Spleen (tissue), 11 donors: Measurements from ENCODE around the gene LMBR1. TPM values are rescaled to one million over a fixed set of nuclear protein-coding genes. Genes with fewer than 3 reads are reported as not detected.
"Not testable (repeated sequence)": the region's sequence is repeated elsewhere in the genome, so short reads cannot be mapped to it uniquely, and the experiment has no call there.

Experiments
- DNase-seq: peaks from one replicate; pipeline ENCODE4 v3.0.0-alpha.2; 2020
- H3K27ac ChIP-seq, 8 donors: fragments of 200-600 bp; sonication (generic) in 7 of 8; 1 replicate in 4 of 8; 2 replicates in 4 of 8; pipeline versions ENCODE4 v1.5.0 to v1.8.0; 2016 to 2021; ENCODE audit warnings: inconsistent platforms in 4 of 8, mild to moderate bottlenecking in 4 of 8, moderate library complexity in 1 of 8
- H3K27me3 ChIP-seq, 7 donors: fragments of 200-600 bp; sonication (generic) in 6 of 7; replicated peaks in 1 of 7; 1 replicate in 4 of 7; 2 replicates in 3 of 7; pipeline versions ENCODE4 v1.5.0 to v1.8.0; 2016 to 2021; ENCODE audit warnings: inconsistent platforms in 3 of 7, mild to moderate bottlenecking in 1 of 7
- H3K36me3 ChIP-seq, 6 donors: fragments of 200-600 bp; sonication (generic) in 5 of 6; 1 replicate in 4 of 6; 2 replicates in 2 of 6; pipeline versions ENCODE4 v1.5.0 to v1.8.0; 2016 to 2021; ENCODE audit warnings: inconsistent platforms in 2 of 6
- H3K4me1 ChIP-seq, 6 donors: fragments of 200-600 bp; sonication (generic) in 5 of 6; 1 replicate in 3 of 6; 2 replicates in 3 of 6; pipeline versions ENCODE4 v1.5.0 to v1.8.0; 2016 to 2021; ENCODE audit warnings: inconsistent platforms in 3 of 6
- H3K4me3 ChIP-seq, 8 donors: fragments of 200-600 bp; sonication (generic) in 7 of 8; 1 replicate in 4 of 8; 2 replicates in 4 of 8; pipeline versions ENCODE4 v1.5.0 to v1.8.0; 2016 to 2021; ENCODE audit warnings: inconsistent platforms in 4 of 8, mild to moderate bottlenecking in 4 of 8, moderate library complexity in 2 of 8
- H3K9me3 ChIP-seq, 8 donors: fragments of 200-600 bp; sonication (generic) in 7 of 8; 1 replicate in 4 of 8; 2 replicates in 4 of 8; pipeline versions ENCODE4 v1.5.0 to v1.8.0; 2016 to 2021; ENCODE audit warnings: inconsistent platforms in 4 of 8
- CTCF ChIP-seq, 11 experiments: fragments of 200-600 bp in 7 of 11; fragments of 450-650 bp in 4 of 11; sonication (generic) in 4 of 11; IDR thresholded peaks in 8 of 11; conservative IDR thresholded peaks in 3 of 11; 1 replicate in 7 of 11; 2 replicates in 4 of 11; pipeline versions ENCODE4 v1.4.0 to v1.8.0; 2016 to 2021; ENCODE audit warnings: antibody characterized with exemption in 11 of 11, inconsistent platforms in 4 of 11, mild to moderate bottlenecking in 1 of 11
- POLR2A ChIP-seq, 3 donors: fragments of 450-650 bp; IDR thresholded peaks; one replicate each; pipeline ENCODE4 v1.5.1; 2017; ENCODE audit warnings: antibody characterized with exemption in 3 of 3, mild to moderate bottlenecking in 1 of 3
- POLR2AphosphoS5 ChIP-seq, 3 donors: sonication (generic); formaldehyde crosslinking; IDR thresholded peaks; one replicate each; pipeline ENCODE4 v1.5.1; 2017; ENCODE audit warnings: antibody characterized with exemption in 3 of 3
- WGBS, 5 donors: extraction: QIAGEN DNeasy Blood & Tissue Kit in 3 of 5; methylation state at CpG; one replicate each; pipeline versions ENCODE4 v1.1.5 to v1.1.7; 2013 to 2018; 5-methylcytosine and 5-hydroxymethylcytosine counted together
- intact Hi-C: fragments of 100-400 bp; cut with DNase I; formaldehyde crosslinking; loops from one replicate; pipeline ENCODE4 v1.15.0; 2023; ENCODE audit warnings: low total_unique reads
- polyA plus RNA-seq, 3 donors: library from polyadenylated mRNA; stranded (reverse); fragments of 200-250 nt; gene quantifications; one replicate each; pipeline ENCODE4 v1.2.1, GENCODE V29; 2013
- total RNA-seq, 7 donors: library from RNA; depleted of rRNA in 3 of 7; stranded (reverse); fragments of >200 nt in 3 of 7; fragmentation: NEBNext Ultra II Directional in 4 of 7; extraction: Animal tissue kit (Norgen Biotek cat#: 25700) in 4 of 7; gene quantifications; one replicate each; pipeline versions ENCODE4 v1.1.0 to v1.2.1, GENCODE V29; 2016 to 2021
- donor health status: healthy with polysubstance abuse.
- donor health status: DM: no; HTN: no; CAD: no; lungs with moderate emphysema.
- donor health status: DM: no; HTN: no; CAD: no.
- donor health status: Bipolar disorder and iron deficiency.
- donor health status: healthy.
- donor health status: DM: no; HTN: no; CAD: no.
- donor health status: DM: yes; HTN: yes; CAD: no.

The LMBR1 gene
- total and polyA plus RNA-seq, 10 donors = 4.8 to 88.3 (median 63.7) TPM

DNA sequence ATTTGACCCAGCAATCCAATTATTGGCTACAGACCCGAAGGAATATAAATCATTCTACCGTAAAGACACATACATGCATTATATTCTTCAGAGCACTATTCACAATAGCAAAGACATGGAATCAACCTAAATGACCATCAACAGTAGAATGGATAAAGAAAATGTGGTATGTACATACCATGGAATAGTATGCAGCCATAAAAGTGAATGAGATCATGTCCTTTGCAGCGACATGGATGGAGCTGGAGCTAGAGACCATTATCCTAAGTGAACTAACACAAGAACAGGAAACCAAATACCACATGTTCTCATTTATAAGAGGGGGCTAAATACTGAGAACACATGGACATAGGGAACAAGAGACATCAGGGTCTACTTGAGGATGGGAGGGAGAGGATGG is 44.0 kb downstream of the LMBR1 start:
- H3K9me3 ChIP-seq = peaks cover 0 to 10% (median 3%) of the 10 kb centered on the region in 8 donors
- no peak overlapping the region for H3K4me3 ChIP-seq
- H3K27me3 ChIP-seq = no peaks in the 10 kb centered on the region
- intact Hi-C loops = no loop called here
- peaks cover 0 to 7% (median 0%) of the 10 kb centered on the region in 6 donors for H3K36me3 ChIP-seq
- no peak for DNase-seq
- H3K4me1 ChIP-seq = peaks cover 0 to 7% (median 0%) of the 10 kb centered on the region in 6 donors
- WGBS, 5 donors = 94 to 100% (median 98%) methylated on average over 3 of the region's 3 CpGs
- TF ChIP-seq CTCF (IDR thresholded peaks at IDR 0.05 in 8 of 11, conservative IDR thresholded peaks at IDR 0.05 in 3 of 11) = no peak
- no peak for TF ChIP-seq POLR2A (IDR thresholded peaks at IDR 0.05)
- TF ChIP-seq POLR2AphosphoS5 (IDR thresholded peaks at IDR 0.05) = no peak
- no peak overlapping the region for H3K27ac ChIP-seq

GRCh38 chr7:156845379-156846101 is 47.4 kb downstream of the LMBR1 start:
- WGBS, 5 donors = 78 to 85% (median 82%) methylated on average over 5 of the region's 5 CpGs
- H3K27ac ChIP-seq = no peak overlapping the region

DNA sequence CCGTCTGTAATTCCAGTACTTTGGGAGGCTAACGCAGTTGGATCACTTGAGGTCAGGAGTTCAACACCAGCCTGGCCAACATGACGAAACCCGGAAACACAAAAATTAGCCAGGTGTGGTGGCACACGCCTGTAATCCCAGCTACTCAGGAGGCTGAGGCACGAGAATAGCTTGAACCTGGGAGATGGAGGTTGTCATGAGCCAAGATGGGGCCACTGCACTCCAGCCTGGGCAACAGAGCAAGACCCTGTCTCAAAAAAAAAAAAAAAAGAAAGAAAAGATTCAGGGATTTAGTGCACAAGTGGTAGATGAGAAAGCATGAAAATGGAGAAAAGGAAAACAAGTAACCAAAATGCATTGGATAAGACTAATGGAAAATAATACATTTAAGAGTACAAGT is 49.4 kb downstream of the LMBR1 start:
- H3K4me3 ChIP-seq, DNase-seq, H3K9me3 ChIP-seq, H3K27me3 ChIP-seq, intact Hi-C loops, H3K36me3 ChIP-seq, H3K27ac ChIP-seq: not testable (repeated sequence)
- WGBS, 5 donors = 78 to 99% (median 94%) methylated on average over 6 of the region's 6 CpGs
- H3K4me1 ChIP-seq = peaks cover 0 to 29% (median 0%) of the 10 kb centered on the region in 6 donors

More at GRCh38 chr7:156845379-156846101, 47.4 kb downstream of the LMBR1 start:
- no peak for TF ChIP-seq POLR2AphosphoS5 (IDR thresholded peaks at IDR 0.05)
- TF ChIP-seq CTCF (IDR thresholded peaks at IDR 0.05 in 8 of 11, conservative IDR thresholded peaks at IDR 0.05 in 3 of 11) = no peak
- TF ChIP-seq POLR2A (IDR thresholded peaks at IDR 0.05) = no peak
- Histone ChIP-seq H3K4me3 (no peak overlapping the region), H3K9me3 (no peaks in the 10 kb centered on the region), H3K36me3 (peaks cover 0 to 2% (median 0%) of the 10 kb centered on the region in 6 donors), H3K27me3 (no peaks in the 10 kb centered on the region), H3K4me1 (peaks cover 0 to 20% (median 0%) of the 10 kb centered on the region in 6 donors)
- DNase-seq = no peak
- intact Hi-C loops = no loop called here

DNA sequence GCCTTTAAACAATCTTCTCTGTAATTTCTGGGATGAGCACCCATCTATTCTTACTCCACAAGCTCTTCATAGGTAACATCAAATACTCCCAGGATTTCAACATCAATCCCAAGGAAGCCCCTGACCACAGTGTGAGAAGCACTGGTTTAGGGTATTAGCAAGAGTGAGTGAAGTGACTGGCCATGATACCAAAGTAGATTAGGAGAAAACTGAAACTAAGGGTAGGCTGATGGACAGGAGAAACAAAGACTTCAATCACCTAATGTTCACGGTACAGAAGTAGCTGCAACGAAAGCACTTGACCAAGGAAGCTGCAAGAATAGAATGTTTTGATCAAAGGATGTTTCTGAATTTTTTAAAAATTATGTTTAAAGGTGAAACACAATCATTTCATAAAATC is 49.8 kb downstream of the LMBR1 start:
- no peak for TF ChIP-seq POLR2A (IDR thresholded peaks at IDR 0.05)
- TF ChIP-seq POLR2AphosphoS5 (IDR thresholded peaks at IDR 0.05) = no peak
- no peak for TF ChIP-seq CTCF (IDR thresholded peaks at IDR 0.05 in 8 of 11, conservative IDR thresholded peaks at IDR 0.05 in 3 of 11)
- intact Hi-C loops = no loop called here
- H3K4me3 ChIP-seq = no peak overlapping the region
- WGBS, 5 donors = 75 to 93% (median 85%) methylated on average over 2 of the region's 2 CpGs
- no peaks in the 10 kb centered on the region for H3K27me3 ChIP-seq
- no peaks in the 10 kb centered on the region for H3K9me3 ChIP-seq
- no peak for DNase-seq
- no peaks in the 10 kb centered on the region for H3K36me3 ChIP-seq
- peaks cover 0 to 29% (median 0%) of the 10 kb centered on the region in 6 donors for H3K4me1 ChIP-seq
- H3K27ac ChIP-seq = no peak overlapping the region
